ENCODE data around the gene CENPX.

The CENPX gene

GRCh38 chr17:82055023-82055964 lies 32.6 kb upstream of the CENPX start:
- DNase-seq (ENCODE audit: low read depth in 2 of 2): no peak

- DNase-seq (ENCODE audit: low read depth in 2 of 2): no peak
These were observed 31.8 kb upstream of the CENPX start for GRCh38 chr17:82054351-82055022.

DNA sequence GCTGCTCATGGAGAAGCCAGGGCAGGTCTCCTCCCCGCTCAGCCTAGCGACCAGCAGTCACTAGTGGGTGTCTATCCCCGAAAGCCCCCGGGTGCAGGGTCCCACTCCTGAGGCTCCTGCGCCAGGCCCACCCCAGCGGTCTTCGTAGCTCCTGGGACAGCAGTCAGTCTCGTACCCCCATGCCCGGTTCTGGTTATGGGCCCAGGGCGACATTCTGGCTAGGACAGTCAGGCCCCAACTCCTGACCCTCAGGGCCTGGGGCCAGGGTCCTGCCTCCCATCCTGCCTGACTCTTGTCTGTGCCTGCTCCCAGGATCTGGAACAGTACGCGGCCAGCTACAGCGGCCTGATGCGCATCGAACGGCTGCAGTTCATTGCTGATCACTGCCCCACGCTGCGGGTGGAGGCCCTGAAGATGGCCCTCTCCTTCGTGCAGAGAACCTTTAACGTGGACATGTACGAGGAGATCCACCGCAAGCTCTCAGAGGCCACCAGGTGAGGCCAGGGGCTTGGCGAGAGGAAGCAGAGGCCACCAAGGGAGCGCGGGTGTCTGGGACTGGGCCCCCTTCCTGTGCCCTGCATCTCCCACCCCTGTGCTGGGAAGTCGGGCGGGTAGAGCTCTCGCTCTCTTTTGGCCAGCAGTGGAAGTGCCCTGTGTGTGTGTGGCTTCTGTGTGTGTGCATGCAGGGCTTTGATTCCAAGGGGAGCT lies 31.0 kb upstream of the CENPX start:
- no peak for DNase-seq (ENCODE audit: low read depth in 2 of 2)

DNA sequence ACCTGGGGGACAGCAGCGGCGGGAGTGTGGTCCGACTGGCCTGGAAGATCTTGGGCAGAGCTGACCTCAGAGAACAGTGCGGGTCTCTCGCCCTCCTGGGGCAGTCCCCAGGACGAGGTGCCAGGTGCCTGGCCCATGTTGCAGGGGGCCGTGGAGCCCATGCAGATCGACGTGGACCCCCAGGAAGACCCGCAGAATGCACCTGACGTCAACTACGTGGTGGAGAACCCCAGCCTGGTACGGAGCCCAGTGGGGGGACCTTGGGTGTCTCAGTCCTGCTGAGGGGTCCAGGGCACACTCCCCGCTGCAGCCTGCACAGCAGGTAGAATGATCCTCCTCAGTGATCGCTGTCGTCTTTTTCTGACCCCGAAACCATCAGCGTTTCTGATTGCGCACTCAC lies 30.5 kb upstream of the CENPX start:
- DNase-seq (ENCODE audit: low read depth in 2 of 2): no peak

GRCh38 chr17:82052638-82053059 lies 30.0 kb upstream of the CENPX start:
- no peak for DNase-seq (ENCODE audit: low read depth in 2 of 2)

- DNase-seq (ENCODE audit: low read depth in 2 of 2): peak; percentile 82
These were observed 29.3 kb upstream of the CENPX start, which contains the start of the genes GPS1 and RFNG for GRCh38 chr17:82051776-82052637. GPS1 (plus strand) TSS chr17:82051898; CDS start chr17:82051932, 34 bp downstream. RFNG (minus strand) TSS chr17:82051811; CDS start chr17:82051766, 45 bp downstream.

- DNase-seq (ENCODE audit: low read depth in 2 of 2): no peak
These were observed 28.3 kb upstream of the CENPX start for GRCh38 chr17:82050761-82051641.

- no peak for DNase-seq (ENCODE audit: low read depth in 2 of 2)
These were observed 27.6 kb upstream of the CENPX start for GRCh38 chr17:82050152-82050760.

- no peak for DNase-seq (ENCODE audit: low read depth in 2 of 2)
These were observed 26.9 kb upstream of the CENPX start for GRCh38 chr17:82049521-82049971.

GRCh38 chr17:82049106-82049505 lies 26.4 kb upstream of the CENPX start:
- no peak for DNase-seq (ENCODE audit: low read depth in 2 of 2)

GRCh38 chr17:82048571-82048971 lies 25.9 kb upstream of the CENPX start:
- DNase-seq (ENCODE audit: low read depth in 2 of 2): no peak

DNA sequence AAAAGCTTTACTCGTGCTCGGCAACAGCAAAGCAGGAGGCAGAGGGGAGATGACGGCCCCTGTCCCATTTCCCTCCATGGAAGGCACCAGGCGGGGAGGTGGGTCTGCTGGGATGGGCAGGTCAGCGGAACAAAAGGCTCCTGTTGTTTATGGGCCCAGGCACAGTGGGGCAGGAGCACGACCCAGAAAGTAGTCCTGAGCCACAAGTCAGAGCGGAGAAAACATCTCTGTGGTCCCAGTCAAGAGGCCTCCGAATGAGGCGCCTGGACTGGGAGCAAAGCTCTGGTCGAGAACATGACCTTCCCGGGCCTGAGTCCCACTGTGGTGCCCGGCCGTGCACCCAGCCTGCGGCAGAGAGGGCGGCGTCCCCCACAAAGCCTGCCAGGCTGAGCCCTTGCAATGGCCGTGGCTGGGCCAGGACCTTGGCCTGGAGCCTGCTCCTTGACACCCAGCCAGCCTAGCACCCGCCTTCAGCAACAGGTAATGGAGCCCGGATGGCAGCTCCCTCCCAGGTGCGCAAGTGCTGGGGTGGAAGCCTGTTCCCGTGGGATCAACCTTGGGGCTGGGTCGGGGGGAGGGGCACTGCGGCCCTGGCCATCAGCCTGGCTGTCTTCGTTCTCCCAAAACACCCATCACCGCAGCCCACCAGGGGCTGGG lies 25.4 kb upstream of the CENPX start:
- DNase-seq (ENCODE audit: low read depth in 2 of 2): no peak

- DNase-seq (ENCODE audit: low read depth in 2 of 2): no peak
These were observed 24.7 kb upstream of the CENPX start for GRCh38 chr17:82047379-82047778.

- no peak for DNase-seq (ENCODE audit: low read depth in 2 of 2)
These were observed 24.2 kb upstream of the CENPX start for GRCh38 chr17:82046903-82047302.

GRCh38 chr17:82045936-82046484 lies 23.3 kb upstream of the CENPX start:
- no peak for DNase-seq (ENCODE audit: low read depth in 2 of 2)

DNA sequence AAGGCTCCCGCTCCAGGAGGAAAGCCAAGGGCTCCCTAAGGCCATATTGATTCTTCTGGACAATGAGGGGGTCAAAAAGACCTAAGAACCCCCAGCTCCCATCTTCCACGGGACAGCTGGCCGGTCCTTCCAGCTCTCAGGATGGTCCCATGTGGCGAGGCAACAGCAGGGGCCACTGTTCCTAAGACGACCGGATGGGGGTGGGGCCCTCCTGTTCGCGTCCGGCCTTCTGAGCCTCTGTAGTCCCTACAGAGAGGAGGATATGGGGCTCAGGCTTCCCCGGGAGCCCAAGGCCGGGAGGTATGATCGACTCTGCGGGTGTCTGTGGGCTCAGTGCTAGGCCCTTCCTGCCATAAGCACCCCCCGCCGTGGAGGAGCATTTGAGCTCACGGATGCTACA lies 20.8 kb upstream of the CENPX start:
- DNase-seq (ENCODE audit: low read depth in 2 of 2): no peak

DNA sequence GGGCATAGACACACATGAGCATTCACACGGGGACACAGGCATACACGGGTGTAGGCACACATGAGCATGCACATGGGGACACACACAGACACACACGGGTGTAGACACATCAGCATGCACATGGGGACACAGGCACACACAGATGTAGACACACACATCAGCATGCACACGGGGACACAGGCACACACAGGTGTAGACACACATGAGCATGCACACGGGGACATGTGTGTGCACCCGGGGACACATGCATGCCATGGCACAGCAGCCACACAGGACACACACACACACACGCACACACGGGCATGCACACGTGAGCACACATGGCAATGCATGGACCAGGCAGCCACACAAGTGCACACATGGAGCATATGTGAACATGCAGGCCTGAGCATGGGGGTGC lies 20.0 kb upstream of the CENPX start:
- no peak for DNase-seq (ENCODE audit: low read depth in 2 of 2)

DNA sequence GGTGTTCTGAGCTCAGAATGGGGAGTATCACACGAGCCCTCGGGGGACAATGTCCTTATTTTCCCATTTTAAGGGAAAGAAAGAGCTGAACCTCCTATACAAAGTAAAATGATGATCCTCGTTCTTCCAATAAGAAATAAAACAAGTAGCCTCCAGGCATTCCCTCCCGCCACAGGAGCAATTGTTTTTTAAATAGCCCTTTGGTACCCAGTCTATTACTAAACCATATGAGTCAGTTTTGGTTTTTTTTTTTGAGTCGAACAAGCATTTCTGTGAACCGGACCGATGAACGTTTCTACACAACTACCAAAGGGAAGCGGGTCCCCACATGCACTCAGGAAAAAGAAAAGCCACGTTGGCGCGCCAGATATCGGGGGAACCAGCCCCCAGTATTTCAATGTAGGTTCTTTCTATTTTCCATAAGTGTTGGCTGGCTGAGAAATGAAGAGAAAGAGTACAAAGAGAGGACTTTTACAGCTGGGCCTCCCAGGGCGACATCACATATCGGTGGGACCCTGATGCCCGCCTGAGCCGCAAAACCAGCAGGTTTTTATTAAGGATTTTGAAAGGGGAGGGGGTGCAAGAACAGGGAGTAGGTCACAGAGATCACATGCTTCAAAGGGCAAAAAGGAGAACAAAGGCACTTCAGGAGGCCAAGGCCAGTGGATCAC lies 18.6 kb upstream of the CENPX start:
- DNase-seq (ENCODE audit: low read depth in 2 of 2): no peak

Data from stimulated activated CD4-positive, alpha-beta T cell treated with anti-CD3 and anti-CD28 coated beads, Interleukin-4, amount 100 ng/mL, for 48 hours (primary cell).